ENCODE data around the gene DSEL. TPM values are rescaled to one million over a fixed set of nuclear protein-coding genes. Genes with fewer than 3 reads are reported as not detected.

Gene DSEL
- total RNA-seq, 2 experiments from 2014 or later = not detected

DNA sequence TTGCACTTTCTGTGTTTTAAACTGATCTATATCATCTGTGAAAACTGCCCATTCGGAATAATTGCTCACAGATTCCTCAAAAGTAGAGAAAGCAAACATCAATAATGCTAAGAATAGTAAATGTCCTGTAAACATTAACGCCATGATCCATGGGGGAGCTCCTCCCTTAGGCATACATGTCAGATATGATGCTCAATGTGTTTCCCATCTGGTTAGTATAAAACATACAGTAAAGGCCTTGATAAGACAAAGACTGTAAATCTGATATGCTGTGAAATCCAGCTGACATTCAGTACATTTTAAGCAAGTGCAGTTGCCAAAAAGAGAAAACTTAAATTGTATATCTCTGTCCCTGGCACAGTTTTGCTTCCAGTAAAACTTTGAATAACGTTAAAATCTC lies 2.1 kb downstream of the DSEL start:
- Histone ChIP-seq H3K4me1 (ENCODE audit: insufficient read depth, low read length, poor library complexity, severe bottlenecking) (no peaks in the 10 kb centered on the region), H3K36me3 (ENCODE audit: insufficient read depth, low read length) (no peaks in the 10 kb centered on the region), H3K9me3 (ENCODE audit: low read length) (no peaks in the 10 kb centered on the region), H4K20me1 (ENCODE audit: insufficient read depth, low read length) (no peaks in the 10 kb centered on the region), H3K4me2 (ENCODE audit: low read length) (no peak overlapping the region), H3K27ac (ENCODE audit: low read depth, low read length, poor library complexity, severe bottlenecking) (no peak overlapping the region), H3K4me3 (ENCODE audit: low read depth, low read length, poor library complexity, severe bottlenecking) (no peak overlapping the region), H3K79me2 (ENCODE audit: insufficient read depth, low read depth, low read length) (no peaks in the 10 kb centered on the region), H2AFZ (ENCODE audit: low read length) (no peak overlapping the region), H3K9me2 (ENCODE audit: insufficient read depth, low read length) (no peaks in the 10 kb centered on the region)
- TF ChIP-seq CTCF (conservative IDR thresholded peaks at IDR 0.05; ENCODE audit: low read length) (no peak), EZH2phosphoT487 (IDR thresholded peaks at IDR 0.05; ENCODE audit: borderline replicate concordance, low read depth, low read length) (no peak)
- ChIA-PET POLR2A (interaction anchor here (0.8 kb wide), 1 partner anchor 196 kb away, joined by 3 read pairs; no protein-coding TSS in a partner anchor), CTCF (ENCODE audit: unreplicated experiment) (no interaction called here)
- no TSS peak for BruUV-seq (replicated peaks)
- intact Hi-C loops (cut with micrococcal nuclease; ENCODE audit: unreplicated experiment) = no loop called here
- no peak for DNase-seq (ENCODE audit: low spot score)

- H3K4me1 ChIP-seq (ENCODE audit: insufficient read depth, low read length, poor library complexity, severe bottlenecking) = no peaks in the 10 kb centered on the region
- no peak for DNase-seq (ENCODE audit: low spot score)
- no peak overlapping the region for H3K4me3 ChIP-seq (ENCODE audit: low read depth, low read length, poor library complexity, severe bottlenecking)
- H3K4me2 ChIP-seq (ENCODE audit: low read length) = no peak overlapping the region
- TF ChIP-seq EZH2phosphoT487 (IDR thresholded peaks at IDR 0.05; ENCODE audit: borderline replicate concordance, low read depth, low read length) (no peak), CTCF (conservative IDR thresholded peaks at IDR 0.05; ENCODE audit: low read length) (no peak)
- no peaks in the 10 kb centered on the region for H3K9me2 ChIP-seq (ENCODE audit: insufficient read depth, low read length)
- no peaks in the 10 kb centered on the region for H3K9me3 ChIP-seq (ENCODE audit: low read length)
- no peak overlapping the region for H2AFZ ChIP-seq (ENCODE audit: low read length)
- H3K36me3 ChIP-seq (ENCODE audit: insufficient read depth, low read length) = no peaks in the 10 kb centered on the region
- no TSS peak for BruUV-seq (replicated peaks)
- intact Hi-C loops (cut with micrococcal nuclease; ENCODE audit: unreplicated experiment) = no loop called here
- POLR2A ChIA-PET = no interaction called here
- H4K20me1 ChIP-seq (ENCODE audit: insufficient read depth, low read length) = no peaks in the 10 kb centered on the region
- H3K79me2 ChIP-seq (ENCODE audit: insufficient read depth, low read depth, low read length) = no peaks in the 10 kb centered on the region
- CTCF ChIA-PET (ENCODE audit: unreplicated experiment) = no interaction called here
- no peak overlapping the region for H3K27ac ChIP-seq (ENCODE audit: low read depth, low read length, poor library complexity, severe bottlenecking)
Observed at GRCh38 chr18:67513280-67513679, 3.2 kb downstream of the DSEL start.

- TF ChIP-seq EZH2phosphoT487 (IDR thresholded peaks at IDR 0.05; ENCODE audit: borderline replicate concordance, low read depth, low read length) (no peak), CTCF (conservative IDR thresholded peaks at IDR 0.05; ENCODE audit: low read length) (no peak)
- intact Hi-C loops (cut with micrococcal nuclease; ENCODE audit: unreplicated experiment) = no loop called here
- ChIA-PET POLR2A (interaction anchor here (1.0 kb wide), 1 partner anchor 10 kb away, joined by 3 read pairs; no protein-coding TSS in a partner anchor), CTCF (ENCODE audit: unreplicated experiment) (no interaction called here)
- Histone ChIP-seq H3K9me2 (ENCODE audit: insufficient read depth, low read length) (no peaks in the 10 kb centered on the region), H3K79me2 (ENCODE audit: insufficient read depth, low read depth, low read length) (no peaks in the 10 kb centered on the region), H3K27ac (ENCODE audit: low read depth, low read length, poor library complexity, severe bottlenecking) (no peak overlapping the region), H3K4me3 (ENCODE audit: low read depth, low read length, poor library complexity, severe bottlenecking) (no peak overlapping the region), H4K20me1 (ENCODE audit: insufficient read depth, low read length) (no peaks in the 10 kb centered on the region), H3K36me3 (ENCODE audit: insufficient read depth, low read length) (no peaks in the 10 kb centered on the region), H3K4me1 (ENCODE audit: insufficient read depth, low read length, poor library complexity, severe bottlenecking) (no peaks in the 10 kb centered on the region), H3K9me3 (ENCODE audit: low read length) (no peaks in the 10 kb centered on the region), H2AFZ (ENCODE audit: low read length) (no peak overlapping the region), H3K4me2 (ENCODE audit: low read length) (no peak overlapping the region)
- no TSS peak for BruUV-seq (replicated peaks)
- DNase-seq (ENCODE audit: low spot score) = no peak
Observed at GRCh38 chr18:67511840-67512239, 4.7 kb downstream of the DSEL start.
